H1 (cell line): ENCODE results near the gene SLC48A1. TPM values are rescaled to one million over a fixed set of nuclear protein-coding genes. Genes with fewer than 3 reads are reported as not detected.

Experiments used
- CTCF ChIA-PET: fragments of 300-600 bp; sonication (Branson Sonifier 250); formaldehyde crosslinking; loops from one replicate; lab custom pipeline; 2021; ENCODE audit not compliant: partially characterized antibody; lab: Charles Lee
- POLR2A ChIA-PET: fragments of 300-600 bp; sonication (Branson Sonifier 250); formaldehyde crosslinking; loops from one replicate; lab custom pipeline; 2021; ENCODE audit warnings: inconsistent platforms; ENCODE audit not compliant: partially characterized antibody; lab: Charles Lee
- DNase-seq, 2 experiments: peaks; one replicate each; pipeline versions ENCODE4 v3.0.0 to v3.0.0-alpha.2; 2010 to 2022; ENCODE audit warnings: low spot score in 2 of 2, low read depth in 1 of 2, mixed read lengths in 1 of 2
- FAIRE-seq: peaks from 2 replicates; lab custom pipeline; 2011; peaks lifted over from hg19 to GRCh38; lab: Jason Lieb, UNC
- H2AFZ ChIP-seq: 2 replicates; pipeline ENCODE4 v1.8.1; 2012; ENCODE audit warnings: low read length, inconsistent platforms
- H2AK5ac ChIP-seq: 2 replicates; pipeline ENCODE4 v1.6.1; 2013; ENCODE audit warnings: low read depth, low read length
- H2BK120ac ChIP-seq: replicated peaks from 2 replicates; pipeline ENCODE3; 2013; ENCODE audit warnings: low read depth, low read length, inconsistent platforms
- H2BK12ac ChIP-seq: 2 replicates; pipeline ENCODE4 v1.6.1; 2013; ENCODE audit warnings: low read depth, low read length
- H2BK15ac ChIP-seq: 2 replicates; pipeline ENCODE4 v1.6.1; 2013; ENCODE audit warnings: low read length
- H2BK20ac ChIP-seq: 2 replicates; pipeline ENCODE4 v1.6.1; 2013; ENCODE audit warnings: low read length
- H2BK5ac ChIP-seq: 2 replicates; pipeline ENCODE4 v1.6.1; 2013; ENCODE audit warnings: low read depth, low read length
- H3K14ac ChIP-seq: 2 replicates; pipeline ENCODE4 v1.6.1; 2013; ENCODE audit warnings: inconsistent platforms; ENCODE audit not compliant: insufficient read length
- H3K18ac ChIP-seq: 2 replicates; pipeline ENCODE4 v1.6.1; 2013; ENCODE audit warnings: low read length; ENCODE audit errors: extremely low read depth
- H3K23ac ChIP-seq: 2 replicates; pipeline ENCODE4 v1.6.1; 2013; ENCODE audit warnings: inconsistent platforms; ENCODE audit not compliant: insufficient read length
- H3K23me2 ChIP-seq: 2 replicates; pipeline ENCODE4 v1.6.1; 2013; ENCODE audit warnings: low read depth, low read length
- H3K27ac ChIP-seq: 2 replicates; pipeline ENCODE4 v1.6.1; 2011; ENCODE audit warnings: low read depth, low read length, inconsistent platforms
- H3K27me3 ChIP-seq, 4 experiments: replicated peaks in 1 of 4; 1 replicate in 1 of 4; 2 replicates in 3 of 4; pipeline versions ENCODE4 v1.6.1 to v1.8.1; 2011 to 2013; ENCODE audit warnings: low read length in 3 of 4, mild to moderate bottlenecking in 3 of 4, inconsistent platforms in 2 of 4, mixed read lengths in 2 of 4, moderate library complexity in 1 of 4; ENCODE audit not compliant: control insufficient read depth in 3 of 4, insufficient read depth in 3 of 4; ENCODE audit errors: extremely low read depth in 1 of 4
- H3K36me3 ChIP-seq, 4 experiments: 2 replicates each; pipeline versions ENCODE4 v1.6.1 to v1.8.1; 2011 to 2013; ENCODE audit warnings: mild to moderate bottlenecking in 4 of 4, low read length in 3 of 4, moderate library complexity in 2 of 4, control low read depth in 1 of 4, inconsistent platforms in 1 of 4; ENCODE audit not compliant: insufficient read depth in 4 of 4, control insufficient read depth in 2 of 4
- H3K4ac ChIP-seq: replicated peaks from 2 replicates; pipeline ENCODE3; 2013; ENCODE audit warnings: low read length, low read depth, mixed read lengths, inconsistent platforms; ENCODE audit not compliant: insufficient read length
- H3K4me1 ChIP-seq, 4 experiments: replicated peaks in 1 of 4; 1 replicate in 1 of 4; 2 replicates in 3 of 4; pipeline versions ENCODE4 v1.6.1 to v1.8.1; 2011 to 2013; ENCODE audit warnings: low read length in 3 of 4, inconsistent platforms in 2 of 4, mixed read lengths in 1 of 4; ENCODE audit not compliant: insufficient read depth in 4 of 4, control insufficient read depth in 3 of 4
- H3K4me2 ChIP-seq, 2 experiments: 2 replicates each; pipeline versions ENCODE4 v1.6.1 to v1.8.1; 2011 to 2013; ENCODE audit warnings: low read depth in 2 of 2, low read length in 2 of 2, control low read depth in 1 of 2, inconsistent platforms in 1 of 2, mild to moderate bottlenecking in 1 of 2; ENCODE audit not compliant: insufficient read depth in 1 of 2
- H3K4me3 ChIP-seq, 4 experiments: fragments of 200-600, 300-600 bp in 1 of 4; sonication (generic), shearing (Covaris generic), sonication (Bioruptor Twin) in 1 of 4; 2 replicates each; pipeline versions ENCODE4 v1.5.1 to v1.8.1; 2011 to 2016; ENCODE audit warnings: low read length in 4 of 4, low read depth in 3 of 4, control low read depth in 2 of 4, inconsistent platforms in 2 of 4, mild to moderate bottlenecking in 2 of 4, mixed read lengths in 1 of 4, moderate library complexity in 1 of 4; ENCODE audit not compliant: insufficient read depth in 2 of 4; ENCODE audit errors: extremely low read depth in 1 of 4
- H3K56ac ChIP-seq: replicated peaks from 2 replicates; pipeline ENCODE3; 2013; ENCODE audit warnings: low read depth, mild to moderate bottlenecking, mixed read lengths, low read length, inconsistent platforms; ENCODE audit not compliant: insufficient read length
- H3K79me1 ChIP-seq: 2 replicates; pipeline ENCODE4 v1.6.1; 2013; ENCODE audit warnings: low read depth, low read length, control low read depth
- H3K79me2 ChIP-seq, 2 experiments: 2 replicates each; pipeline versions ENCODE4 v1.6.1 to v1.8.1; 2012 to 2013; ENCODE audit warnings: low read length in 2 of 2, mild to moderate bottlenecking in 2 of 2, inconsistent platforms in 1 of 2; ENCODE audit not compliant: insufficient read depth in 2 of 2, control insufficient read depth in 1 of 2
- H3K9ac ChIP-seq, 4 experiments: replicated peaks in 1 of 4; 1 replicate in 1 of 4; 2 replicates in 3 of 4; pipeline versions ENCODE4 v1.6.1 to v1.8.1; 2011 to 2013; ENCODE audit warnings: low read depth in 3 of 4, low read length in 3 of 4, control low read depth in 2 of 4, mild to moderate bottlenecking in 2 of 4, moderate library complexity in 2 of 4, inconsistent platforms in 1 of 4; ENCODE audit errors: extremely low read depth in 1 of 4
- H3K9me3 ChIP-seq, 2 experiments: 2 replicates each; pipeline versions ENCODE4 v1.6.1 to v1.8.1; 2012 to 2013; ENCODE audit warnings: mild to moderate bottlenecking in 2 of 2, moderate library complexity in 2 of 2, control low read depth in 1 of 2, inconsistent platforms in 1 of 2, low read depth in 1 of 2, low read length in 1 of 2, mixed read lengths in 1 of 2; ENCODE audit not compliant: insufficient read depth in 2 of 2
- H4K20me1 ChIP-seq, 2 experiments: replicated peaks in 1 of 2; 2 replicates each; pipeline versions ENCODE3 to v1.8.1; 2011 to 2013; ENCODE audit warnings: inconsistent platforms in 2 of 2, low read length in 2 of 2, mild to moderate bottlenecking in 1 of 2; ENCODE audit not compliant: insufficient read depth in 2 of 2, control insufficient read depth in 1 of 2
- H4K5ac ChIP-seq: 2 replicates; pipeline ENCODE4 v1.6.1; 2013; ENCODE audit warnings: low read length, low read depth, mixed read lengths, inconsistent platforms; ENCODE audit not compliant: insufficient read length
- H4K8ac ChIP-seq: 2 replicates; pipeline ENCODE4 v1.8.0; 2013; ENCODE audit warnings: mild to moderate bottlenecking, moderate library complexity, low read length, inconsistent platforms; ENCODE audit not compliant: insufficient read depth; ENCODE audit errors: extremely low read depth
- H4K91ac ChIP-seq: replicated peaks from 2 replicates; pipeline ENCODE3; 2013; ENCODE audit warnings: low read length, mixed read lengths, inconsistent platforms; ENCODE audit not compliant: insufficient read length
- CEBPB ChIP-seq: IDR thresholded peaks from 2 replicates; pipeline ENCODE4 v1.6.1; 2012; ENCODE audit warnings: low read depth, low read length
- SIN3A ChIP-seq, 2 experiments: IDR thresholded peaks in 1 of 2; conservative IDR thresholded peaks in 1 of 2; 2 replicates each; pipeline ENCODE4 v1.6.1; 2011 to 2012; ENCODE audit warnings: low read length in 2 of 2, improper control_type of control experiment in 1 of 2, low read depth in 1 of 2, mild to moderate bottlenecking in 1 of 2
- WGBS, 2 experiments: shearing (Covaris generic) in 1 of 2; methylation state at CpG; one replicate each; pipeline versions ENCODE4 v1.1.6 to v1.1.7; 2013 to 2015; ENCODE audit warnings: low lambda C conversion rate in 2 of 2, mixed read lengths in 2 of 2, inconsistent platforms in 1 of 2, low coverage in 1 of 2, missing lambda C conversion rate in 1 of 2; ENCODE audit not compliant: insufficient replicate concordance in 2 of 2, insufficient coverage in 1 of 2, insufficient read length in 1 of 2; ENCODE audit errors: extremely low coverage in 1 of 2, missing lambda C conversion rate in 1 of 2; 5-methylcytosine and 5-hydroxymethylcytosine counted together
- polyA plus RNA-seq, 7 experiments: library from polyadenylated mRNA; depleted of rRNA in 3 of 7; stranded (reverse) in 5 of 7; unstranded in 2 of 7; fragments of >200 nt in 5 of 7; fragments of 200-250 nt in 2 of 7; gene quantifications; 1 replicate in 5 of 7; 2 replicates in 1 of 7; 4 replicates in 1 of 7; pipeline versions ENCODE4 v1.2.1 to v1.2.3, GENCODE V29; 2011 to 2013; ENCODE audit warnings: missing spikeins in 2 of 7, mixed read lengths in 2 of 7
- total RNA-seq: library from RNA; stranded (reverse); fragmentation: NEBNext Ultra II Directional; extraction: Animal tissue kit (Norgen Biotek cat#: 25700); gene quantifications from 2 replicates; pipeline ENCODE4 v1.2.1, GENCODE V29; 2021

Gene SLC48A1
- total and polyA plus RNA-seq, 2 of the 8 experiments (the other 6 are each of a cell fraction or from before 2014, with no cell fraction given): 9.5 to 14.1 TPM

DNA sequence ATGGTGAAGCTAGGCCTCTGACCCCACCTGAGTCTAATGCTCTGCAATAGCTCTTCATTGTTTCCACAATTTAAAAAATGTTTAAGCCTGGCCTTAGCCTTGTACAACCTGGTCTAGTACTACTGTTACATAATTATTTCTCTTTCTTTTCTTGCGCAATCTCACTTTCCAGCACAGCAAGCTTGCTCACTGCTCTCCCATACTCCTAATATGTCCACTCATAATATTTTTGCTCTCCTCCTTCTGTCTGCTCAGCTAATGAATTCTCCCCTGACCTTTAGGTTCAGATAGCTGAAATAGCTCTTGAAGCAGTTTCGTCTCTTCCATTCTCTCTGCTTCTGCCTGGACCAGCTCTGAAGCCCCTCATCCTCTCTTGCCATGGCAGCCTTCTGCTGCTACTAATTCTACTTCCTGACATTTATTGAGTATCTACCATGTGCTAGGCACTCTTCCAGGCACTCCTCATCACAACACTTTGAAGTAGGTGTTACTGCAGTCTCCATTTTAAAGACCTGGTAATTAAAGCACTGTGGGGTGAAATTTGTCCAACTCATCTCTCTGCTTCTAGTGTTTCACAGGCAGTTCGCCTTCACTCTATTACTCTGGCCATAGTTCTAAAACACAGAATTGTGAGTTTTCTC is 2.8 kb upstream of the SLC48A1 start:
- Histone ChIP-seq H3K14ac (no peak overlapping the region), H3K23ac (no peak overlapping the region), H4K8ac (no peak overlapping the region), H3K9me3 (no peaks in the 10 kb centered on the region), H4K91ac (no peak overlapping the region), H3K27me3 (peaks cover 0 to 17% (median 8%) of the 10 kb centered on the region in 4 experiments; a peak in 4 of 7 replicates), H2BK12ac (no peak overlapping the region; the same call in 1 of the 2 replicates), H2BK15ac (no peak overlapping the region), H2BK5ac (no peak overlapping the region), H3K4ac (no peak overlapping the region), H3K56ac (no peak overlapping the region)
- POLR2A ChIA-PET: interaction anchor here (1.2 to 10.5 kb wide), 6 partner anchors 10 to 44 kb away, joined by 3 to 79 read pairs (median 5); partner anchors contain the start of gene RAPGEF3
- no peak for FAIRE-seq
- TF ChIP-seq SIN3A (conservative IDR thresholded peaks at IDR 0.05 in 1 of 2, IDR thresholded peaks at IDR 0.05 in 1 of 2; ENCODE audit: low read depth in 1 of 2, low read length in 2 of 2): no peak
- TF ChIP-seq CEBPB: peak; percentile 82
- TF ChIP-seq, all 59 proteins: peak for 1
- no peak overlapping the region for H2BK20ac ChIP-seq
- H3K4me1 ChIP-seq: peaks cover 7 to 15% (median 12%) of the 10 kb centered on the region in 4 experiments; a peak in 6 of 7 replicates
- no peak overlapping the region for H3K9ac ChIP-seq
- WGBS, 2 experiments: 93% methylated on average over 3 of the region's 3 CpGs; no CpG with 5 or more reads in 1 of the 2 experiments
- H3K79me1 ChIP-seq: no peaks in the 10 kb centered on the region
- H3K23me2 ChIP-seq: peaks cover 2% of the 10 kb centered on the region; the same call in 1 of the 2 replicates
- H2AFZ ChIP-seq: no peak overlapping the region
- no peak overlapping the region for H3K4me2 ChIP-seq
- no peak overlapping the region for H2BK120ac ChIP-seq
- H3K36me3 ChIP-seq: no peaks in the 10 kb centered on the region
- CTCF ChIA-PET: interaction anchor here (0.7 to 58.8 kb wide), 4 partner anchors 8 to 623 kb away, joined by 3 to 2442 read pairs (median 1081); partner anchors contain the start of genes ENDOU, RAPGEF3 and RPAP3
- peaks cover 0 to 3% of the 10 kb centered on the region in 2 experiments for H4K20me1 ChIP-seq
- no peak overlapping the region for H3K18ac ChIP-seq
- no peak overlapping the region for H4K5ac ChIP-seq
- no peak overlapping the region for H3K27ac ChIP-seq
- DNase-seq: no peak
- no peaks in the 10 kb centered on the region for H3K79me2 ChIP-seq
- no peak overlapping the region for H2AK5ac ChIP-seq
- no peak overlapping the region for H3K4me3 ChIP-seq
